IMR-90 (cell line): ENCODE measurements around the gene TSTD2. TPM values are rescaled to one million over a fixed set of nuclear protein-coding genes. Genes with fewer than 3 reads are reported as not detected.

Experiments
- ATAC-seq: fragments of 200-7000 bp; cut with Tn5 transposase; 2 replicates; pipeline ENCODE4 v1.9.1; 2020; ENCODE audit warnings: low read depth, mild to moderate bottlenecking, moderate library complexity
- BruUV-seq: library from RNA; stranded (reverse); fragments of 400-500 nt; replicated peaks from 2 replicates; lab custom pipeline; 2021; lab: Mats Ljungman, UMichigan
- CTCF ChIA-PET: fragments of 300-600 bp; formaldehyde crosslinking; extraction: SDS; loops from one replicate; lab custom pipeline; 2021; ENCODE audit warnings: antibody characterized with exemption; lab: Yijun Ruan, JAX
- POLR2A ChIA-PET: fragments of 300-600 bp; sonication (Branson Sonifier 250); formaldehyde crosslinking; loops from one replicate; lab custom pipeline; 2022; ENCODE audit warnings: antibody characterized with exemption; ENCODE audit not compliant: unreplicated experiment; lab: Charles Lee
- DNase-seq: peaks from one replicate; pipeline ENCODE4 v3.0.0; 2013
- H2AFZ ChIP-seq: replicated peaks from 2 replicates; pipeline ENCODE3; 2013; ENCODE audit warnings: low read length, mild to moderate bottlenecking; ENCODE audit not compliant: poor library complexity
- H2AK5ac ChIP-seq: 2 replicates; pipeline ENCODE4 v1.6.1; 2013; ENCODE audit warnings: low read depth, low read length, inconsistent platforms
- H2AK9ac ChIP-seq: replicated peaks from 2 replicates; pipeline ENCODE3; 2013; ENCODE audit warnings: mild to moderate bottlenecking, low read depth, low read length, moderate library complexity; ENCODE audit not compliant: poor library complexity
- H2BK120ac ChIP-seq: 2 replicates; pipeline ENCODE4 v1.6.1; 2013; ENCODE audit warnings: low read depth, low read length, inconsistent platforms
- H2BK15ac ChIP-seq: 3 replicates; pipeline ENCODE4 v1.6.1; 2013; ENCODE audit warnings: low read depth, low read length, inconsistent platforms
- H2BK20ac ChIP-seq: 2 replicates; pipeline ENCODE4 v1.6.1; 2013; ENCODE audit warnings: low read depth, mild to moderate bottlenecking, inconsistent platforms, low read length, moderate library complexity
- H2BK5ac ChIP-seq: 2 replicates; pipeline ENCODE4 v1.6.1; 2013; ENCODE audit warnings: mild to moderate bottlenecking, low read depth, low read length, inconsistent platforms; ENCODE audit not compliant: poor library complexity, severe bottlenecking
- H3K14ac ChIP-seq: replicated peaks from 2 replicates; pipeline ENCODE4 v1.6.1; 2013; ENCODE audit warnings: low read depth, low read length, inconsistent platforms
- H3K18ac ChIP-seq: 2 replicates; pipeline ENCODE4 v1.6.1; 2013; ENCODE audit warnings: low read depth, low read length, control low read depth
- H3K23ac ChIP-seq: 2 replicates; pipeline ENCODE4 v1.6.1; 2013; ENCODE audit warnings: low read depth, low read length, inconsistent platforms
- H3K27ac ChIP-seq: 2 replicates; pipeline ENCODE4 v1.5.1; 2013; ENCODE audit warnings: mild to moderate bottlenecking, control low read depth, low read length; ENCODE audit not compliant: insufficient read depth
- H3K27me3 ChIP-seq: 2 replicates; pipeline ENCODE4 v1.6.1; 2013; ENCODE audit warnings: low read length; ENCODE audit not compliant: control insufficient read depth, insufficient read depth
- H3K36me3 ChIP-seq: 2 replicates; pipeline ENCODE4 v1.6.1; 2013; ENCODE audit warnings: low read length, mixed read lengths; ENCODE audit not compliant: control insufficient read depth, insufficient read depth
- H3K4ac ChIP-seq: 2 replicates; pipeline ENCODE4 v1.6.1; 2013; ENCODE audit warnings: low read depth, low read length, inconsistent platforms
- H3K4me1 ChIP-seq: 2 replicates; pipeline ENCODE4 v1.6.1; 2013; ENCODE audit warnings: low read length, mixed read lengths; ENCODE audit not compliant: control insufficient read depth, insufficient read depth
- H3K4me2 ChIP-seq: 2 replicates; pipeline ENCODE4 v1.6.1; 2013; ENCODE audit warnings: low read depth, mild to moderate bottlenecking, control low read depth, low read length, moderate library complexity
- H3K4me3 ChIP-seq: 2 replicates; pipeline ENCODE4 v1.5.1; 2013; ENCODE audit warnings: low read depth, mild to moderate bottlenecking, control low read depth, low read length, moderate library complexity; ENCODE audit not compliant: insufficient read depth
- H3K56ac ChIP-seq: 2 replicates; pipeline ENCODE4 v1.6.1; 2013; ENCODE audit warnings: low read length, inconsistent platforms; ENCODE audit not compliant: insufficient read depth; ENCODE audit errors: extremely low read depth
- H3K79me1 ChIP-seq, 2 experiments: 2 replicates each; pipeline ENCODE4 v1.6.1; 2013; ENCODE audit warnings: low read length in 2 of 2, inconsistent platforms in 1 of 2, low read depth in 1 of 2
- H3K9ac ChIP-seq: 2 replicates; pipeline ENCODE4 v1.6.1; 2013; ENCODE audit warnings: low read depth, low read length, control low read depth
- H3K9me1 ChIP-seq: 2 replicates; pipeline ENCODE4 v1.6.1; 2013; ENCODE audit warnings: low read length, inconsistent platforms; ENCODE audit not compliant: insufficient read depth
- H3K9me3 ChIP-seq: 2 replicates; pipeline ENCODE4 v1.6.1; 2013; ENCODE audit warnings: low read length; ENCODE audit not compliant: control insufficient read depth, insufficient read depth
- H4K20me1 ChIP-seq: 2 replicates; pipeline ENCODE4 v1.6.1; 2013; ENCODE audit warnings: low read length, inconsistent platforms; ENCODE audit not compliant: insufficient read depth
- H4K5ac ChIP-seq: 2 replicates; pipeline ENCODE4 v1.6.1; 2013; ENCODE audit warnings: mild to moderate bottlenecking, low read depth, low read length, control low read depth
- H4K8ac ChIP-seq, 2 experiments: 2 replicates each; pipeline ENCODE4 v1.6.1; 2013; ENCODE audit warnings: low read depth in 2 of 2, low read length in 2 of 2, control low read depth in 1 of 2, inconsistent platforms in 1 of 2
- H4K91ac ChIP-seq: 2 replicates; pipeline ENCODE4 v1.6.1; 2013; ENCODE audit warnings: low read depth, low read length, inconsistent platforms; ENCODE audit not compliant: insufficient read depth
- BHLHE40 ChIP-seq: fragments of 150-350 bp; IDR thresholded peaks from 2 replicates; pipeline ENCODE4 v1.6.1; 2016; ENCODE audit warnings: mild to moderate bottlenecking, low read depth, low read length
- CEBPB ChIP-seq: IDR thresholded peaks from 2 replicates; pipeline ENCODE4 v1.6.1; 2012; ENCODE audit warnings: low read depth, low read length, improper control_type of control experiment
- CHD1 ChIP-seq: IDR thresholded peaks from 2 replicates; pipeline ENCODE4 v1.6.1; 2012; ENCODE audit warnings: low read depth, low read length, improper control_type of control experiment
- FOS ChIP-seq: fragments of 150-350 bp; IDR thresholded peaks from 2 replicates; pipeline ENCODE4 v1.6.1; 2016; ENCODE audit warnings: low read depth, low read length
- MAFK ChIP-seq: IDR thresholded peaks from 2 replicates; pipeline ENCODE4 v1.6.1; 2012; ENCODE audit warnings: low read depth, low read length, improper control_type of control experiment
- MAZ ChIP-seq: IDR thresholded peaks from 2 replicates; pipeline ENCODE4 v1.6.1; 2012; ENCODE audit warnings: low read depth, mild to moderate bottlenecking, low read length, improper control_type of control experiment, moderate library complexity, borderline replicate concordance
- MXI1 ChIP-seq: IDR thresholded peaks from 2 replicates; pipeline ENCODE4 v1.6.1; 2012; ENCODE audit warnings: low read depth, mild to moderate bottlenecking, low read length, moderate library complexity, borderline replicate concordance
- NFE2L2 ChIP-seq: fragments of 150-350 bp; IDR thresholded peaks from 2 replicates; pipeline ENCODE4 v1.6.1; 2016; ENCODE audit warnings: low read depth, mild to moderate bottlenecking, low read length
- POLR2A ChIP-seq: IDR thresholded peaks from 2 replicates; pipeline ENCODE4 v1.6.1; 2012; ENCODE audit warnings: mild to moderate bottlenecking, low read depth, low read length
- RAD21 ChIP-seq: IDR thresholded peaks from 2 replicates; pipeline ENCODE4 v1.6.1; 2012; ENCODE audit warnings: low read length, improper control_type of control experiment
- RCOR1 ChIP-seq: IDR thresholded peaks from 2 replicates; pipeline ENCODE4 v1.6.1; 2012; ENCODE audit warnings: mild to moderate bottlenecking, low read length, improper control_type of control experiment; ENCODE audit not compliant: insufficient replicate concordance
- RFX5 ChIP-seq: IDR thresholded peaks from 2 replicates; pipeline ENCODE4 v1.8.0; 2012; ENCODE audit warnings: low read depth, mild to moderate bottlenecking, low read length, moderate library complexity
- SMC3 ChIP-seq: fragments of 150-350 bp; IDR thresholded peaks from 2 replicates; pipeline ENCODE4 v1.6.1; 2016; ENCODE audit warnings: low read depth, mild to moderate bottlenecking, antibody characterized with exemption, low read length, moderate library complexity
- WGBS, 2 experiments: methylation state at CpG; one replicate each; pipeline versions ENCODE4 v1.1.5 to v1.1.7; 2013; ENCODE audit warnings: missing lambda C conversion rate in 2 of 2; ENCODE audit not compliant: insufficient read length in 1 of 2; ENCODE audit errors: extremely low coverage in 2 of 2; 5-methylcytosine and 5-hydroxymethylcytosine counted together
- dilution Hi-C: fragments of 300-500 bp; cut with HindIII; formaldehyde crosslinking; loops from one replicate; pipeline ENCODE4 v1.14.3; 2018; ENCODE audit warnings: low sequenced_read_pairs; ENCODE audit not compliant: unreplicated experiment
- in situ Hi-C: fragments of 300-500 bp; cut with MboI; formaldehyde crosslinking; loops from 3 replicates; pipeline ENCODE4 v1.14.3; 2019; ENCODE audit warnings: low sequenced_read_pairs, inconsistent platforms, mixed read lengths
- intact Hi-C: fragments of 100-400 bp; cut with micrococcal nuclease; formaldehyde crosslinking; loops from 2 replicates; pipeline ENCODE4 v1.10.0; 2022
- polyA plus RNA-seq, 3 experiments: library from polyadenylated mRNA; depleted of rRNA; stranded (reverse); fragments of >200 nt; gene quantifications; 2 replicates each; pipeline ENCODE4 v1.2.3, GENCODE V29; 2012; ENCODE audit warnings: low replicate concordance in 1 of 3
- total RNA-seq: library from RNA; depleted of rRNA; stranded (reverse); fragments of >200 nt; gene quantifications from 2 replicates; pipeline ENCODE4 v1.2.3, GENCODE V29; 2012
- TF ChIP-seq, protein P1 (sequence below): fragments of 150-350 bp; IDR thresholded peaks from 2 replicates; pipeline ENCODE4 v1.6.1; 2017; ENCODE audit warnings: mild to moderate bottlenecking, antibody characterized with exemption, low read length, low read depth
- TF ChIP-seq, protein P2 (sequence below): fragments of 150-350 bp; IDR thresholded peaks from 2 replicates; pipeline ENCODE4 v1.6.1; 2016; ENCODE audit warnings: low read depth, mild to moderate bottlenecking, low read length, moderate library complexity, borderline replicate concordance
- TF ChIP-seq, protein P3 (sequence below): conservative IDR thresholded peaks from 2 replicates; pipeline ENCODE4 v1.5.1; 2012; ENCODE audit warnings: mild to moderate bottlenecking, low read depth, low read length, improper control_type of control experiment

The TSTD2 gene
- total and polyA plus RNA-seq, 2 of the 4 experiments (the other 2 are of a cell fraction) = 11.2 to 16.3 TPM

DNA sequence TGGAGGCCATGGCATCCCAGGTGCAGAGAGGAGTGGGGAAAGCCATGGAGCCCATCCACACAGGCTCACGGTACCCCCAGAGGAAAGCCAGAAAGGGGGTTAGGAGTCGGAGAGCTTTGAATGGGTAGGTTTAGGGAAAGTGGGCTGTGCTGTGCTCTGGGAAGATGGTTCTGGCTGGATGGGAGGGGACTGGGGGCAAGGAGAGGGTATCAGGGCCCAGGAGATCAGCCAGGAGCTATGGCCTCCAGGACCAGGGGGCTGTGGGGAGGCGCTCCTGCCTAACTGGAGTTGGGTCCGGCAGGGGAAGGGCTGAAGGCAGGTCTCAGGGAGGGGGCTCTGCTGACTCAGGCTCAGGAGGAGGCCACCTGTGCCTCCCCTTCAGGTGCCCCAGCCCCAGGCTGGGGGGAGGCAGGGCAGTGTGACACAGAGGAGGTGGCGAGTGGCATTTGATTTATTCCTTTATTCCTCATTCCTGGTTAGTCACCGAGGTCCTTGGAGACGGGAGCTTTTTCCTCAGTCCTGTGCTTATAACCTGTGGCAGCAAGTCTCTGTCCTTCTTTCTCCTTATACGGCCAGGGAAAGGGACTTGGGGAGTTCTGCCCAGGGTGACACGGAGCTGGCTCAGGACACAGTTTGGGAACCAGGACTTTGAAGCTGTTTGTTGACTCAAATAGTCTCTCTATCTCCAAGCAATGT lies 60.8 kb downstream of the TSTD2 start:
- H4K8ac ChIP-seq = no peak overlapping the region
- H2AK9ac ChIP-seq = no peak overlapping the region
- intact Hi-C loops (no loop called here), dilution Hi-C loops (no loop called here), in situ Hi-C loops (no loop called here)
- H4K20me1 ChIP-seq = no peaks in the 10 kb centered on the region
- H2BK5ac ChIP-seq = no peak overlapping the region
- no peak overlapping the region for H3K18ac ChIP-seq
- H3K4me3 ChIP-seq = no peak overlapping the region
- H2BK15ac ChIP-seq = no peak overlapping the region
- no peak overlapping the region; the same call in 1 of the 2 replicates for H2AK5ac ChIP-seq
- no peaks in the 10 kb centered on the region for H3K9me1 ChIP-seq
- H3K79me1 ChIP-seq = no peaks in the 10 kb centered on the region
- H2AFZ ChIP-seq = no peak overlapping the region
- no peak overlapping the region for H2BK120ac ChIP-seq
- H4K91ac ChIP-seq = no peak overlapping the region
- no peaks in the 10 kb centered on the region for H3K9me3 ChIP-seq
- no TSS peak for BruUV-seq
- ATAC-seq = no peak
- peaks cover 12% of the 10 kb centered on the region for H3K36me3 ChIP-seq
- no peak overlapping the region for H3K23ac ChIP-seq
- H2BK20ac ChIP-seq = no peak overlapping the region
- peaks cover 2% of the 10 kb centered on the region; the same call in 1 of the 2 replicates for H3K4me1 ChIP-seq
- ChIA-PET CTCF (no interaction called here), POLR2A (no interaction called here)
- H3K4ac ChIP-seq = no peak overlapping the region
- no peak overlapping the region for H3K14ac ChIP-seq
- H4K5ac ChIP-seq = no peak overlapping the region
- WGBS, 2 experiments = 100% methylated on average over 2 of the region's 9 CpGs; no CpG with 5 or more reads in 1 of the 2 experiments
- H3K27ac ChIP-seq = no peak overlapping the region
- no peaks in the 10 kb centered on the region for H3K27me3 ChIP-seq
- TF ChIP-seq BHLHE40 (no peak), MAZ (no peak), RCOR1 (no peak), CEBPB (no peak), RFX5 (no peak), POLR2A (no peak), FOS (no peak), NFE2L2 (no peak), CHD1 (no peak), RAD21 (no peak), MAFK (no peak), SMC3 (no peak), MXI1 (no peak)
- TF ChIP-seq, protein P1, sequence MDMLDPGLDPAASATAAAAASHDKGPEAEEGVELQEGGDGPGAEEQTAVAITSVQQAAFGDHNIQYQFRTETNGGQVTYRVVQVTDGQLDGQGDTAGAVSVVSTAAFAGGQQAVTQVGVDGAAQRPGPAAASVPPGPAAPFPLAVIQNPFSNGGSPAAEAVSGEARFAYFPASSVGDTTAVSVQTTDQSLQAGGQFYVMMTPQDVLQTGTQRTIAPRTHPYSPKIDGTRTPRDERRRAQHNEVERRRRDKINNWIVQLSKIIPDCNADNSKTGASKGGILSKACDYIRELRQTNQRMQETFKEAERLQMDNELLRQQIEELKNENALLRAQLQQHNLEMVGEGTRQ = no peak
- TF ChIP-seq, protein P2, sequence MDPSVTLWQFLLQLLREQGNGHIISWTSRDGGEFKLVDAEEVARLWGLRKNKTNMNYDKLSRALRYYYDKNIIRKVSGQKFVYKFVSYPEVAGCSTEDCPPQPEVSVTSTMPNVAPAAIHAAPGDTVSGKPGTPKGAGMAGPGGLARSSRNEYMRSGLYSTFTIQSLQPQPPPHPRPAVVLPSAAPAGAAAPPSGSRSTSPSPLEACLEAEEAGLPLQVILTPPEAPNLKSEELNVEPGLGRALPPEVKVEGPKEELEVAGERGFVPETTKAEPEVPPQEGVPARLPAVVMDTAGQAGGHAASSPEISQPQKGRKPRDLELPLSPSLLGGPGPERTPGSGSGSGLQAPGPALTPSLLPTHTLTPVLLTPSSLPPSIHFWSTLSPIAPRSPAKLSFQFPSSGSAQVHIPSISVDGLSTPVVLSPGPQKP = no peak
- TF ChIP-seq, protein P3, sequence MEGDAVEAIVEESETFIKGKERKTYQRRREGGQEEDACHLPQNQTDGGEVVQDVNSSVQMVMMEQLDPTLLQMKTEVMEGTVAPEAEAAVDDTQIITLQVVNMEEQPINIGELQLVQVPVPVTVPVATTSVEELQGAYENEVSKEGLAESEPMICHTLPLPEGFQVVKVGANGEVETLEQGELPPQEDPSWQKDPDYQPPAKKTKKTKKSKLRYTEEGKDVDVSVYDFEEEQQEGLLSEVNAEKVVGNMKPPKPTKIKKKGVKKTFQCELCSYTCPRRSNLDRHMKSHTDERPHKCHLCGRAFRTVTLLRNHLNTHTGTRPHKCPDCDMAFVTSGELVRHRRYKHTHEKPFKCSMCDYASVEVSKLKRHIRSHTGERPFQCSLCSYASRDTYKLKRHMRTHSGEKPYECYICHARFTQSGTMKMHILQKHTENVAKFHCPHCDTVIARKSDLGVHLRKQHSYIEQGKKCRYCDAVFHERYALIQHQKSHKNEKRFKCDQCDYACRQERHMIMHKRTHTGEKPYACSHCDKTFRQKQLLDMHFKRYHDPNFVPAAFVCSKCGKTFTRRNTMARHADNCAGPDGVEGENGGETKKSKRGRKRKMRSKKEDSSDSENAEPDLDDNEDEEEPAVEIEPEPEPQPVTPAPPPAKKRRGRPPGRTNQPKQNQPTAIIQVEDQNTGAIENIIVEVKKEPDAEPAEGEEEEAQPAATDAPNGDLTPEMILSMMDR = no peak
- no peak for DNase-seq
- no peak overlapping the region for H3K9ac ChIP-seq
- no peak overlapping the region for H3K56ac ChIP-seq
- H3K4me2 ChIP-seq = no peak overlapping the region
